ENCODE data around the gene SLC24A3.

DNA sequence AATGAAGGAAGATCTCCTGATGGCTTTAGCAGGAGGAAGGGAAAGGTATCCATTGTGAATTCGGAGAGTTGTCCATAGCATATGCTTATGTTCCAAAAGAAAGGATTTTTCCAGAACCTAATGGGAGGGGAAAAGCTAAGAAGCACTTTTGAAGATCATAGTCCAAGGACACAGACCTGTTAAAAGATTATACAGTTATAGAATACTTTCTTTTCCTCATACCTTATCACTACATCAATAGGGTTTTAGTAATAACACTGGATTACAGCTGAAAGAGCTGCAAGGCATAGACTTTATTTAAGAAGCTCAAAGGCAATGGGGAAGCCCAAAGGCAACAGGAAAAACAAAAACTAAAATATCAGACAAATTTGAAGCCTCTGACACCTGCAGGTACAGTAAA lies 39.8 kb upstream of the SLC24A3 start:
- TF ChIP-seq SUZ12 (IDR thresholded peaks at IDR 0.05) (no peak), ZNF384 (IDR thresholded peaks at IDR 0.05) (no peak), ELF4 (IDR thresholded peaks at IDR 0.05) (no peak), L3MBTL2 (conservative IDR thresholded peaks at IDR 0.05) (no peak), FOXM1 (IDR thresholded peaks at IDR 0.05; ENCODE audit: borderline replicate concordance) (no peak)
